ENCODE results near the gene CCHCR1.

GRCh38 chr6:31132806-31133205, 24.8 kb downstream of the CCHCR1 start:
- no peak for TF ChIP-seq CTCF (IDR thresholded peaks at IDR 0.05)
- no peak for TF ChIP-seq POLR2A (IDR thresholded peaks at IDR 0.05)
